Tibial nerve (tissue), 4 donors: ENCODE results near the gene COL25A1. TPM values are rescaled to one million over a fixed set of nuclear protein-coding genes. Genes with fewer than 3 reads are reported as not detected.

Experiments used
- DNase-seq, 2 donors: peaks; one replicate each; pipeline ENCODE4 v3.0.0-alpha.2; 2019; ENCODE audit warnings: low spot score in 2 of 2
- H3K27ac ChIP-seq, 4 donors: fragments of 200-600 bp; sonication (generic) in 3 of 4; one replicate each; pipeline ENCODE4 v1.5.1; 2017 to 2019; ENCODE audit warnings: mild to moderate bottlenecking in 1 of 4
- H3K27me3 ChIP-seq, 2 donors: fragments of 200-600 bp; sonication (generic) in 1 of 2; one replicate each; pipeline versions ENCODE4 v1.5.1 to v1.6.0; 2017 to 2019
- H3K36me3 ChIP-seq, 3 donors: fragments of 200-600 bp; sonication (generic); one replicate each; pipeline ENCODE4 v1.5.1; 2018 to 2019
- H3K4me1 ChIP-seq, 4 donors: fragments of 200-600 bp; sonication (generic) in 3 of 4; one replicate each; pipeline ENCODE4 v1.5.1; 2017 to 2019
- H3K4me3 ChIP-seq, 4 donors: fragments of 200-600 bp; sonication (generic) in 3 of 4; one replicate each; pipeline ENCODE4 v1.5.1; 2017 to 2019; ENCODE audit warnings: mild to moderate bottlenecking in 1 of 4, moderate library complexity in 1 of 4
- H3K9me3 ChIP-seq, 4 donors: fragments of 200-600 bp; sonication (generic) in 3 of 4; one replicate each; pipeline ENCODE4 v1.5.1; 2017 to 2019
- EP300 ChIP-seq, 2 donors: sonication (generic); formaldehyde crosslinking; IDR thresholded peaks; one replicate each; pipeline ENCODE4 v1.6.1; 2017; ENCODE audit warnings: antibody characterized with exemption in 2 of 2, mild to moderate bottlenecking in 1 of 2
- POLR2A ChIP-seq, 2 donors: fragments of 450-650 bp; IDR thresholded peaks; one replicate each; pipeline ENCODE4 v1.6.1; 2017; ENCODE audit warnings: antibody characterized with exemption in 2 of 2, mild to moderate bottlenecking in 2 of 2, moderate library complexity in 2 of 2
- WGBS, 2 donors: methylation state at CpG; one replicate each; pipeline ENCODE4 v1.1.5; 2018; 5-methylcytosine and 5-hydroxymethylcytosine counted together
- total RNA-seq, 4 donors: library from RNA; depleted of rRNA; stranded (reverse); fragments of >200 nt; gene quantifications; one replicate each; pipeline ENCODE4 v1.1.0, GENCODE V29; 2016
- TF ChIP-seq, protein P1 (sequence below), 5 experiments: fragments of 200-600 bp in 3 of 5; fragments of 450-650 bp in 2 of 5; sonication (generic) in 3 of 5; IDR thresholded peaks; one replicate each; pipeline ENCODE4 v1.5.1; 2016 to 2019; ENCODE audit warnings: antibody characterized with exemption in 5 of 5, mild to moderate bottlenecking in 3 of 5, moderate library complexity in 2 of 5

COL25A1 gene
- total RNA-seq, 4 donors from 2014 or later: 1.5 to 4.1 (median 2.3) TPM

DNA sequence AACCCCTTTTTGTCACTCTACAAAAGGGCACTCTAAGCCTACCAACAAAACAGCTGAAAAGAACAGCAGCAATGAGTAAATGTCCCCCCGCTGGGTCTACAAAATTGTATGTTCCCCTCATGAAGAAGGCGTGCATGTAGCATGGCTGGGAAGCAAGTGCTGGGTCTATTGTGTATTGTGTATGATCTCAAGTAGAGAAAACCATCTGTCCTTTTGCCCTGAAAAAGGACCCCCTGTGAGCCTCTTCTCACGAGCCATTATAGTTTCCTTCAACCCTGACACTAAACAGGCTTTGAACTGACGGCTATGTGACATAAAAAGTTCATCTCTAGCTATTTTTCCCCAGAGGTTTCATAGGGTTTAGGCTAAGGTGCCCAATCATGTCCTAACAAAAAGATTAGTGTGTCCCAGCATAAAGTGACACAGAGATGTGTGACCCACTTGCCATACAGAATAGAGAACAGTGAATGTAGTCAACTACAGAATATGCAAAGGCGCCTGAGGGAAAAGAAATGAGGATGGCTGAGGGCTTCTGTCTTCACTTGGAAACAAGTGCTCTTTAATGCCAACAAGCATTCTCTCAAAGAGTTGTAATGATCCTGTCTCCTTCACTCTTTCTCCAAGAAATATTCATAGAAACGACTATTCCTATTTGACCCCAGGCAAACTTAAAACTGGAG is 27.3 kb downstream of the COL25A1 start:
- 64 to 73% methylated on average over 6 of the region's 6 CpGs for WGBS, 2 donors
- Histone ChIP-seq H3K4me1 (no peaks in the 10 kb centered on the region), H3K4me3 (no peak overlapping the region), H3K36me3 (no peaks in the 10 kb centered on the region), H3K27ac (no peak overlapping the region), H3K27me3 (no peaks in the 10 kb centered on the region), H3K9me3 (no peaks in the 10 kb centered on the region)
- TF ChIP-seq EP300 (IDR thresholded peaks at IDR 0.05) (no peak), POLR2A (IDR thresholded peaks at IDR 0.05) (no peak)
- TF ChIP-seq, protein P1, sequence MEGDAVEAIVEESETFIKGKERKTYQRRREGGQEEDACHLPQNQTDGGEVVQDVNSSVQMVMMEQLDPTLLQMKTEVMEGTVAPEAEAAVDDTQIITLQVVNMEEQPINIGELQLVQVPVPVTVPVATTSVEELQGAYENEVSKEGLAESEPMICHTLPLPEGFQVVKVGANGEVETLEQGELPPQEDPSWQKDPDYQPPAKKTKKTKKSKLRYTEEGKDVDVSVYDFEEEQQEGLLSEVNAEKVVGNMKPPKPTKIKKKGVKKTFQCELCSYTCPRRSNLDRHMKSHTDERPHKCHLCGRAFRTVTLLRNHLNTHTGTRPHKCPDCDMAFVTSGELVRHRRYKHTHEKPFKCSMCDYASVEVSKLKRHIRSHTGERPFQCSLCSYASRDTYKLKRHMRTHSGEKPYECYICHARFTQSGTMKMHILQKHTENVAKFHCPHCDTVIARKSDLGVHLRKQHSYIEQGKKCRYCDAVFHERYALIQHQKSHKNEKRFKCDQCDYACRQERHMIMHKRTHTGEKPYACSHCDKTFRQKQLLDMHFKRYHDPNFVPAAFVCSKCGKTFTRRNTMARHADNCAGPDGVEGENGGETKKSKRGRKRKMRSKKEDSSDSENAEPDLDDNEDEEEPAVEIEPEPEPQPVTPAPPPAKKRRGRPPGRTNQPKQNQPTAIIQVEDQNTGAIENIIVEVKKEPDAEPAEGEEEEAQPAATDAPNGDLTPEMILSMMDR (IDR thresholded peaks at IDR 0.05): no peak
- no peak for DNase-seq

DNA sequence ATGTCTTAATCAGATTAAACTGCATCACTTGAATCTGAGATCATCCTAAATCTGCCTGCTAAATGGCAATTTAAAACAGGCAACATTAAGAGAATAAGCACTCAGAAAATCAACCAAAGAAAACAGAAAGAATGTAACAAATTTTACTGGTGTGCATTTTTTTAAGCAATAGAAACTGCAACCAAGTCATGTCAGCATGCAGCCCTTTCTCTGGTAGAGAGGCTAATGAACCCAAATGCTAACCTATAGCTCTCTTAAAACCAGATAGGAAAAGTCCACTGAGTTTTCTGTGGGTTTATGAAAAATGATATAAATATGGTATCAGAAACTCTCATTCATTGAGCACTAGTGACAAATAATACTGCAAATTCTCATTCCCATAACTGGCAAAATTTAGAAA is 35.6 kb downstream of the COL25A1 start:
- DNase-seq: no peak
- H3K36me3 ChIP-seq: no peaks in the 10 kb centered on the region
- no peaks in the 10 kb centered on the region for H3K27me3 ChIP-seq
- no peak overlapping the region for H3K4me3 ChIP-seq
- H3K9me3 ChIP-seq: no peaks in the 10 kb centered on the region
- H3K4me1 ChIP-seq: no peaks in the 10 kb centered on the region
- no peak overlapping the region for H3K27ac ChIP-seq
- TF ChIP-seq EP300 (IDR thresholded peaks at IDR 0.05): no peak
- TF ChIP-seq, protein P1 (IDR thresholded peaks at IDR 0.05): no peak

DNA sequence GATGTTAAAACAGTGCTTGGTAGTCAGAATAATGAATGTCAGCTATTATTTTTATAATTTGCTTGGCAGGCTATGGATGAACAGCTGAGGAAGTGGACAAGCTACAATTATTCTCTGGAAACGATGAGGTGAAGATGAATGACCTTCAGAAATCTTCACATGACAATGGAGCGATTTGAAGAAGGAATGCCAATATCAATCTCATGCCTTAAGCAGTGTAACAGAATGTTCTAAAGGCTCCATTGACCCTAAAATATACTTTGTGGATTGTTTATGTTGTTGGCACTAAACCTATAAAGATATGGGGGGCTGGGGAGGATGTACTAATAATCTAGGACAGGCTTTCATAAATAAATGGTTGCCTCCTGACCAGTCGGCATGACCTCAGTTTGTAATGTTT is 36.2 kb downstream of the COL25A1 start:
- no peaks in the 10 kb centered on the region for H3K27me3 ChIP-seq
- TF ChIP-seq, protein P1 (IDR thresholded peaks at IDR 0.05): no peak
- TF ChIP-seq EP300 (IDR thresholded peaks at IDR 0.05): no peak
- TF ChIP-seq POLR2A (IDR thresholded peaks at IDR 0.05): no peak
- no peaks in the 10 kb centered on the region for H3K36me3 ChIP-seq
- no peak for DNase-seq
- 29 to 30% methylated on average over 3 of the region's 3 CpGs for WGBS, 2 donors
- H3K4me3 ChIP-seq: no peak overlapping the region
- H3K9me3 ChIP-seq: no peaks in the 10 kb centered on the region
- H3K4me1 ChIP-seq: no peaks in the 10 kb centered on the region
- H3K27ac ChIP-seq: no peak overlapping the region

DNA sequence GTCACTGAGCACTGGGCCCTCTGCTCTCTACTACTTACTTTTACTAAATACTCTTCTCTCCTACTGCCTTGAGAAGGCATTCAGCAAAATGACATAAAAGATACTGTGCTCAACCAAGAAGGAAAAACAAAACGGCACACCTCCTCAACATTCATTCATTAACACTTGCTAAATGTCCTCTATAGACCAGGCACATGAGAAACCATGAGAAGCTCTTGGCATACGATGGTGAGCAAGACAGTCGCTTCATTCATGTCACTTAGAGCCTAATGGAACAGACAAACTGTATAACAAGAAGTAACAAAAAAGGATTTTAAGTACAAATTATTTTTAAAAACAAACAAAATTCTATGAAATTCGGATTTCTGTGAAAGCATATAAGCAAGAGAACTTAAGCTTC is 38.7 kb downstream of the COL25A1 start:
- H3K4me1 ChIP-seq: no peaks in the 10 kb centered on the region
- no peaks in the 10 kb centered on the region for H3K36me3 ChIP-seq
- H3K27ac ChIP-seq: no peak overlapping the region
- H3K4me3 ChIP-seq: no peak overlapping the region
- DNase-seq: no peak
- TF ChIP-seq EP300 (IDR thresholded peaks at IDR 0.05) (no peak), POLR2A (IDR thresholded peaks at IDR 0.05) (no peak)
- TF ChIP-seq, protein P1 (IDR thresholded peaks at IDR 0.05): no peak
- H3K27me3 ChIP-seq: no peaks in the 10 kb centered on the region
- no peaks in the 10 kb centered on the region for H3K9me3 ChIP-seq
- whole genome bisulfite sequencing, 2 donors: 48 to 68% methylated on average over 4 of the region's 4 CpGs

DNA sequence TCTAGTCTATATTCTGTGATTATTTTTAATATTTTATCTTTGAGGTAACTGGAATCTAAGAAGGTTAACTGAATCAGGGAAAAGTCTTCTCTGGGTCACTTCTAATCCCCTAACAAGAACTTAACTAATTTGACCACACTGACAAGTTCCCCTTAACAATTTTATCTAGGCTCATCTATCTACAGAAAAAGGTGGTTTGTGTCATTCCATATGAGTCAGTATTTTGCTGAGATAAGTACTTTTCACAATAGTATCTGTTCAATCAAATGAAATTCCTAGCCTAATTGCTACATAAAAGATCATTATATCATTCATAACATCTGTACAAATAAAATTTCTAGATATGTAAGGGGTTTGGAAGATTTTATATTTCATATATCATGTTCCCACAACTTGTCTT is 45.6 kb downstream of the COL25A1 start:
- H3K27ac ChIP-seq: no peak overlapping the region
- H3K9me3 ChIP-seq: no peaks in the 10 kb centered on the region
- no peaks in the 10 kb centered on the region for H3K4me1 ChIP-seq
- no peaks in the 10 kb centered on the region for H3K27me3 ChIP-seq
- no peak overlapping the region for H3K4me3 ChIP-seq
- TF ChIP-seq EP300 (IDR thresholded peaks at IDR 0.05): no peak
- no peak for TF ChIP-seq POLR2A (IDR thresholded peaks at IDR 0.05)
- TF ChIP-seq, protein P1 (IDR thresholded peaks at IDR 0.05): no peak
- DNase-seq: no peak
- no peaks in the 10 kb centered on the region for H3K36me3 ChIP-seq
